ENCODE measurements around the gene CENPC.

GRCh38 chr4:67438975-67439374, 106.3 kb downstream of the CENPC start:
- TF ChIP-seq RARB (CRISPR knock-in tag; IDR thresholded peaks at IDR 0.05) (no peak), SNAI2 (CRISPR knock-in tag; IDR thresholded peaks at IDR 0.05) (no peak), TOX (CRISPR knock-in tag; IDR thresholded peaks at IDR 0.05; ENCODE audit: borderline replicate concordance) (no peak), TCF4 (CRISPR knock-in tag; IDR thresholded peaks at IDR 0.05; ENCODE audit: borderline replicate concordance) (no peak), ZNF70 (CRISPR knock-in tag; IDR thresholded peaks at IDR 0.05) (no peak), ISL1 (CRISPR knock-in tag; IDR thresholded peaks at IDR 0.05) (no peak), ZC3H10 (CRISPR knock-in tag; IDR thresholded peaks at IDR 0.05) (no peak), ZFP3 (CRISPR knock-in tag; IDR thresholded peaks at IDR 0.05) (no peak), BACH2 (CRISPR knock-in tag; IDR thresholded peaks at IDR 0.05; ENCODE audit: borderline replicate concordance) (no peak)
- TF ChIP-seq, protein P1, sequence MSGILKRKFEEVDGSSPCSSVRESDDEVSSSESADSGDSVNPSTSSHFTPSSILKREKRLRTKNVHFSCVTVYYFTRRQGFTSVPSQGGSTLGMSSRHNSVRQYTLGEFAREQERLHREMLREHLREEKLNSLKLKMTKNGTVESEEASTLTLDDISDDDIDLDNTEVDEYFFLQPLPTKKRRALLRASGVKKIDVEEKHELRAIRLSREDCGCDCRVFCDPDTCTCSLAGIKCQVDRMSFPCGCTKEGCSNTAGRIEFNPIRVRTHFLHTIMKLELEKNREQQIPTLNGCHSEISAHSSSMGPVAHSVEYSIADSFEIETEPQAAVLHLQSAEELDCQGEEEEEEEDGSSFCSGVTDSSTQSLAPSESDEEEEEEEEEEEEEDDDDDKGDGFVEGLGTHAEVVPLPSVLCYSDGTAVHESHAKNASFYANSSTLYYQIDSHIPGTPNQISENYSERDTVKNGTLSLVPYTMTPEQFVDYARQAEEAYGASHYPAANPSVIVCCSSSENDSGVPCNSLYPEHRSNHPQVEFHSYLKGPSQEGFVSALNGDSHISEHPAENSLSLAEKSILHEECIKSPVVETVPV (CRISPR knock-in tag; IDR thresholded peaks at IDR 0.05): no peak
- TF ChIP-seq, protein P2, sequence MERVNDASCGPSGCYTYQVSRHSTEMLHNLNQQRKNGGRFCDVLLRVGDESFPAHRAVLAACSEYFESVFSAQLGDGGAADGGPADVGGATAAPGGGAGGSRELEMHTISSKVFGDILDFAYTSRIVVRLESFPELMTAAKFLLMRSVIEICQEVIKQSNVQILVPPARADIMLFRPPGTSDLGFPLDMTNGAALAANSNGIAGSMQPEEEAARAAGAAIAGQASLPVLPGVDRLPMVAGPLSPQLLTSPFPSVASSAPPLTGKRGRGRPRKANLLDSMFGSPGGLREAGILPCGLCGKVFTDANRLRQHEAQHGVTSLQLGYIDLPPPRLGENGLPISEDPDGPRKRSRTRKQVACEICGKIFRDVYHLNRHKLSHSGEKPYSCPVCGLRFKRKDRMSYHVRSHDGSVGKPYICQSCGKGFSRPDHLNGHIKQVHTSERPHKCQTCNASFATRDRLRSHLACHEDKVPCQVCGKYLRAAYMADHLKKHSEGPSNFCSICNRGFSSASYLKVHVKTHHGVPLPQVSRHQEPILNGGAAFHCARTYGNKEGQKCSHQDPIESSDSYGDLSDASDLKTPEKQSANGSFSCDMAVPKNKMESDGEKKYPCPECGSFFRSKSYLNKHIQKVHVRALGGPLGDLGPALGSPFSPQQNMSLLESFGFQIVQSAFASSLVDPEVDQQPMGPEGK (CRISPR knock-in tag; IDR thresholded peaks at IDR 0.05; ENCODE audit: borderline replicate concordance): no peak

Measured in SK-N-SH treated with all-trans-retinoic acid at 6 μM for 48 hours (cell line).